Measurements from ENCODE around the gene ASXL3.

DNA sequence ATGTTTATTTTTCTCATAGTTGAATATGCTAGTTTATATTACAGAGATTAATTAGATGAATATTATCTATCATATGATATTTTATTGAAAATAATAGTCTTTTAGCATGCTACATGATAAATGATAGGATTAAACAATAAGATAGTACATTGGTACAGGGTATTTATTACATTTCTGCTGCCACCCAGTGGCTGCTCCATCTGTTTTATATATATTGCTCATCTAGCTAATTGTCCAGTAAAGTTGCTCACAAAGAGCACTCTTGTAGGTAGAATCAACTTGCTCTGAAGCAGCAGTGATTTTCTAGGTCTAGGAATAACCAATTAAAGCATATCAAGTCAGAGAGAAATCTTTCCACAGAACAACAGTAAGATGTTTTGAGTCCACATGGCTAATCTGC, 183.3 kb downstream of the ASXL3 start:
- TF ChIP-seq CTCF (IDR thresholded peaks at IDR 0.05; ENCODE audit: insufficient read depth, low read length) (no peak), POLR2AphosphoS5 (IDR thresholded peaks at IDR 0.05; ENCODE audit: low read depth) (no peak), GABPA (IDR thresholded peaks at IDR 0.05; ENCODE audit: low read depth) (no peak)
- TF ChIP-seq, protein P1, sequence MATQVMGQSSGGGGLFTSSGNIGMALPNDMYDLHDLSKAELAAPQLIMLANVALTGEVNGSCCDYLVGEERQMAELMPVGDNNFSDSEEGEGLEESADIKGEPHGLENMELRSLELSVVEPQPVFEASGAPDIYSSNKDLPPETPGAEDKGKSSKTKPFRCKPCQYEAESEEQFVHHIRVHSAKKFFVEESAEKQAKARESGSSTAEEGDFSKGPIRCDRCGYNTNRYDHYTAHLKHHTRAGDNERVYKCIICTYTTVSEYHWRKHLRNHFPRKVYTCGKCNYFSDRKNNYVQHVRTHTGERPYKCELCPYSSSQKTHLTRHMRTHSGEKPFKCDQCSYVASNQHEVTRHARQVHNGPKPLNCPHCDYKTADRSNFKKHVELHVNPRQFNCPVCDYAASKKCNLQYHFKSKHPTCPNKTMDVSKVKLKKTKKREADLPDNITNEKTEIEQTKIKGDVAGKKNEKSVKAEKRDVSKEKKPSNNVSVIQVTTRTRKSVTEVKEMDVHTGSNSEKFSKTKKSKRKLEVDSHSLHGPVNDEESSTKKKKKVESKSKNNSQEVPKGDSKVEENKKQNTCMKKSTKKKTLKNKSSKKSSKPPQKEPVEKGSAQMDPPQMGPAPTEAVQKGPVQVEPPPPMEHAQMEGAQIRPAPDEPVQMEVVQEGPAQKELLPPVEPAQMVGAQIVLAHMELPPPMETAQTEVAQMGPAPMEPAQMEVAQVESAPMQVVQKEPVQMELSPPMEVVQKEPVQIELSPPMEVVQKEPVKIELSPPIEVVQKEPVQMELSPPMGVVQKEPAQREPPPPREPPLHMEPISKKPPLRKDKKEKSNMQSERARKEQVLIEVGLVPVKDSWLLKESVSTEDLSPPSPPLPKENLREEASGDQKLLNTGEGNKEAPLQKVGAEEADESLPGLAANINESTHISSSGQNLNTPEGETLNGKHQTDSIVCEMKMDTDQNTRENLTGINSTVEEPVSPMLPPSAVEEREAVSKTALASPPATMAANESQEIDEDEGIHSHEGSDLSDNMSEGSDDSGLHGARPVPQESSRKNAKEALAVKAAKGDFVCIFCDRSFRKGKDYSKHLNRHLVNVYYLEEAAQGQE (IDR thresholded peaks at IDR 0.05; ENCODE audit: insufficient replicate concordance, low read depth), result no peak
